H9 (cell line): ENCODE measurements around the gene CACNA2D3. TPM values are rescaled to one million over a fixed set of nuclear protein-coding genes. Genes with fewer than 3 reads are reported as not detected.

Source experiments
- DNase-seq: peaks from one replicate; pipeline ENCODE4 v3.0.0-alpha.2; 2017
- H2AFZ ChIP-seq: one replicate; pipeline ENCODE4 v1.6.1; 2013; ENCODE audit warnings: mild to moderate bottlenecking, low read length, control low read depth, moderate library complexity
- H2AK5ac ChIP-seq: 2 replicates; pipeline ENCODE4 v1.6.1; 2013; ENCODE audit warnings: low read length, control low read depth, mixed read lengths; ENCODE audit not compliant: insufficient read length
- H2BK120ac ChIP-seq: one replicate; pipeline ENCODE4 v1.6.1; 2013; ENCODE audit warnings: low read depth, mild to moderate bottlenecking, low read length, control low read depth, inconsistent platforms; ENCODE audit not compliant: poor library complexity, severe bottlenecking
- H2BK12ac ChIP-seq: 2 replicates; pipeline ENCODE4 v1.6.1; 2013; ENCODE audit warnings: low read length, control low read depth, mixed read lengths, low read depth; ENCODE audit not compliant: insufficient read length
- H2BK15ac ChIP-seq: 2 replicates; pipeline ENCODE4 v1.6.1; 2013; ENCODE audit warnings: low read depth, low read length, control low read depth
- H2BK20ac ChIP-seq: one replicate; pipeline ENCODE4 v1.6.1; 2013; ENCODE audit warnings: low read depth, mild to moderate bottlenecking, low read length, control low read depth, inconsistent platforms; ENCODE audit not compliant: poor library complexity, severe bottlenecking
- H2BK5ac ChIP-seq: 2 replicates; pipeline ENCODE4 v1.6.1; 2013; ENCODE audit warnings: low read length, control low read depth, mixed read lengths; ENCODE audit not compliant: insufficient read length
- H3K14ac ChIP-seq: 2 replicates; pipeline ENCODE4 v1.6.1; 2013; ENCODE audit warnings: low read length, control low read depth; ENCODE audit not compliant: insufficient read depth
- H3K18ac ChIP-seq: 2 replicates; pipeline ENCODE4 v1.6.1; 2013; ENCODE audit warnings: low read depth, mild to moderate bottlenecking, mixed read lengths, low read length, control low read depth; ENCODE audit not compliant: insufficient read length
- H3K23ac ChIP-seq: 2 replicates; pipeline ENCODE4 v1.6.1; 2013; ENCODE audit warnings: low read length, control low read depth, mixed read lengths, low read depth; ENCODE audit not compliant: insufficient read length
- H3K23me2 ChIP-seq: 2 replicates; pipeline ENCODE4 v1.6.1; 2013; ENCODE audit warnings: low read depth, mild to moderate bottlenecking, mixed read lengths, low read length, control low read depth; ENCODE audit not compliant: insufficient read length, poor library complexity, severe bottlenecking
- H3K27ac ChIP-seq: 2 replicates; pipeline ENCODE4 v1.5.1; 2013; ENCODE audit warnings: low read length, control low read depth, mixed read lengths, low read depth; ENCODE audit not compliant: insufficient read length
- H3K27me3 ChIP-seq: 2 replicates; pipeline ENCODE4 v1.6.1; 2013; ENCODE audit warnings: low read length, control low read depth, inconsistent platforms; ENCODE audit not compliant: insufficient read depth
- H3K4ac ChIP-seq: 2 replicates; pipeline ENCODE4 v1.6.1; 2013; ENCODE audit warnings: low read depth, mild to moderate bottlenecking, control low read depth, inconsistent platforms, low read length, moderate library complexity
- H3K4me1 ChIP-seq: 2 replicates; pipeline ENCODE4 v1.6.1; 2013; ENCODE audit warnings: low read length, control low read depth, inconsistent platforms; ENCODE audit not compliant: insufficient read depth
- H3K4me2 ChIP-seq: 2 replicates; pipeline ENCODE4 v1.6.1; 2013; ENCODE audit warnings: low read length, control low read depth, mixed read lengths; ENCODE audit not compliant: insufficient read length, insufficient read depth
- H3K56ac ChIP-seq: 2 replicates; pipeline ENCODE4 v1.6.1; 2013; ENCODE audit warnings: low read depth, mild to moderate bottlenecking, mixed read lengths, low read length, control low read depth; ENCODE audit not compliant: insufficient read length
- H3K79me1 ChIP-seq: 2 replicates; pipeline ENCODE4 v1.6.1; 2013; ENCODE audit warnings: low read depth, mild to moderate bottlenecking, moderate library complexity, low read length, control low read depth, inconsistent platforms; ENCODE audit not compliant: insufficient read depth, poor library complexity, severe bottlenecking
- H3K79me2 ChIP-seq: 2 replicates; pipeline ENCODE4 v1.6.1; 2013; ENCODE audit warnings: low read length, control low read depth, inconsistent platforms; ENCODE audit not compliant: insufficient read depth
- H3K9ac ChIP-seq: 2 replicates; pipeline ENCODE4 v1.6.1; 2013; ENCODE audit warnings: low read length, control low read depth, mixed read lengths; ENCODE audit not compliant: insufficient read length; ENCODE audit errors: extremely low read depth
- H3K9me3 ChIP-seq: one replicate; pipeline ENCODE4 v1.6.1; 2013; ENCODE audit warnings: low read depth, low read length, inconsistent platforms; ENCODE audit not compliant: control insufficient read depth
- H3T11ph ChIP-seq: one replicate; pipeline ENCODE4 v1.6.1; 2013; ENCODE audit warnings: mild to moderate bottlenecking, low read length, control low read depth, inconsistent platforms
- H4K20me1 ChIP-seq: one replicate; pipeline ENCODE4 v1.6.1; 2013; ENCODE audit not compliant: control insufficient read depth, insufficient read length, insufficient read depth
- H4K5ac ChIP-seq: 2 replicates; pipeline ENCODE4 v1.6.1; 2013; ENCODE audit warnings: low read depth, mild to moderate bottlenecking, mixed read lengths, low read length, control low read depth; ENCODE audit not compliant: insufficient read length
- H4K8ac ChIP-seq: replicated peaks from 2 replicates; pipeline ENCODE4 v1.6.1; 2013; ENCODE audit warnings: low read length, control low read depth, mixed read lengths, low read depth; ENCODE audit not compliant: insufficient read length
- H4K91ac ChIP-seq: 2 replicates; pipeline ENCODE4 v1.6.1; 2013; ENCODE audit warnings: low read depth, mild to moderate bottlenecking, moderate library complexity, mixed read lengths, low read length, control low read depth; ENCODE audit not compliant: insufficient read length
- H3K27ac Mint-ChIP-seq, 3 experiments: 2 replicates in 2 of 3; 3 replicates in 1 of 3; pipeline ENCODE4 v1.8.0; 2020 to 2021; ENCODE audit warnings: mixed read lengths in 3 of 3, mild to moderate bottlenecking in 1 of 3, moderate library complexity in 1 of 3
- H3K27me3 Mint-ChIP-seq: 2 replicates; pipeline ENCODE4 v1.8.0; 2021; ENCODE audit warnings: low read depth, mild to moderate bottlenecking, moderate library complexity, mixed read lengths
- H3K36me3 Mint-ChIP-seq, 3 experiments: 2 replicates in 2 of 3; 3 replicates in 1 of 3; pipeline ENCODE4 v1.8.0; 2020 to 2021; ENCODE audit warnings: low read depth in 3 of 3, mixed read lengths in 3 of 3; ENCODE audit not compliant: insufficient read depth in 1 of 3
- H3K4me1 Mint-ChIP-seq, 2 experiments: 2 replicates each; pipeline ENCODE4 v1.8.0; 2020; ENCODE audit warnings: mixed read lengths in 2 of 2
- H3K4me3 Mint-ChIP-seq, 2 experiments: 2 replicates in 1 of 2; 3 replicates in 1 of 2; pipeline ENCODE4 v1.8.0; 2020 to 2021; ENCODE audit warnings: mild to moderate bottlenecking in 2 of 2, mixed read lengths in 2 of 2, moderate library complexity in 1 of 2
- H3K9me3 Mint-ChIP-seq, 2 experiments: 2 replicates in 1 of 2; 3 replicates in 1 of 2; pipeline ENCODE4 v1.8.0; 2020; ENCODE audit warnings: mild to moderate bottlenecking in 2 of 2, mixed read lengths in 2 of 2, moderate library complexity in 1 of 2
- WGBS: extraction: QIAGEN DNeasy Blood & Tissue Kit; methylation state at CpG from one replicate; pipeline ENCODE4 v1.1.7; 2013; ENCODE audit warnings: missing lambda C conversion rate, low lambda C conversion rate, mixed read lengths; ENCODE audit not compliant: insufficient read length; ENCODE audit errors: extremely low coverage; 5-methylcytosine and 5-hydroxymethylcytosine counted together
- total RNA-seq: library from RNA; stranded (reverse); gene quantifications from 2 replicates; pipeline ENCODE4 v1.2.1, GENCODE V29; 2021
- TF ChIP-seq, protein P1 (sequence below): fragments of 200-600 bp; sonication (generic); conservative IDR thresholded peaks from 3 replicates; pipeline ENCODE4 v1.8.0; 2021; ENCODE audit warnings: antibody characterized with exemption, mild to moderate bottlenecking

CACNA2D3 gene
- total RNA-seq, 1 experiment from 2014 or later: 3.2 TPM

DNA sequence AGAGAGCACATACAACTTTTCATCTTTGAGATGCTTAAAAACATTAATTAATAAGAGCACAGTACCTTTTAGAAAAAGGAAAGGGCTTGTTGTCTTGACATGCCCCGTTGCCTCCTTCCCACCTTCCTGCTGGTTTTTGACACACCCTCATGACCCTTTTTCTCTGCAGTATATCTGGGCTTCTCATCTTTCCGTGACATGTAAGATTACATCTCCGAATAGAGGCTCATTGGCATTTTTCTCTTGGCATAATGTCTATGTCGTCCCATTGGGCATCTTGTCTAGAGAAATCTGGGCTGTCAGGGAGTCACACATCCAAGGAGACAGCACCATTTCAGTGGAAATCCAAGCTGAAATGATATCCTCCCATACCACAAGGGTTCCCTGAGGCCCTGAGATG is 741.4 kb downstream of the CACNA2D3 start:
- Histone ChIP-seq H3K27me3 (no peaks in the 10 kb centered on the region), H3K79me2 (no peaks in the 10 kb centered on the region), H3K79me1 (no peaks in the 10 kb centered on the region), H3K14ac (no peak overlapping the region), H3K4ac (no peak overlapping the region), H3K56ac (no peak overlapping the region), H3K4me1 (peaks cover 5% of the 10 kb centered on the region), H4K20me1 (no peaks in the 10 kb centered on the region), H2BK120ac (no peak overlapping the region), H2BK12ac (no peak overlapping the region), H4K91ac (no peak overlapping the region), H3K9ac (no peak overlapping the region), H3K27ac (no peak overlapping the region), H2BK15ac (no peak overlapping the region), H3T11ph (no peak overlapping the region), H4K5ac (no peak overlapping the region), H2BK5ac (no peak overlapping the region), H3K23me2 (no peaks in the 10 kb centered on the region), H4K8ac (no peak overlapping the region), H3K4me2 (no peak overlapping the region), H3K23ac (no peak overlapping the region), H3K18ac (no peak overlapping the region), H2AFZ (no peak overlapping the region), H3K9me3 (no peaks in the 10 kb centered on the region), H2BK20ac (no peak overlapping the region), H2AK5ac (no peak overlapping the region)
- H3K4me3 Mint-ChIP-seq: no peak overlapping the region
- H3K27ac Mint-ChIP-seq: no peak overlapping the region; a peak in 1 of 7 replicates
- no CpG with 5 or more reads among the region's 4 CpGs for WGBS
- TF ChIP-seq, protein P1, sequence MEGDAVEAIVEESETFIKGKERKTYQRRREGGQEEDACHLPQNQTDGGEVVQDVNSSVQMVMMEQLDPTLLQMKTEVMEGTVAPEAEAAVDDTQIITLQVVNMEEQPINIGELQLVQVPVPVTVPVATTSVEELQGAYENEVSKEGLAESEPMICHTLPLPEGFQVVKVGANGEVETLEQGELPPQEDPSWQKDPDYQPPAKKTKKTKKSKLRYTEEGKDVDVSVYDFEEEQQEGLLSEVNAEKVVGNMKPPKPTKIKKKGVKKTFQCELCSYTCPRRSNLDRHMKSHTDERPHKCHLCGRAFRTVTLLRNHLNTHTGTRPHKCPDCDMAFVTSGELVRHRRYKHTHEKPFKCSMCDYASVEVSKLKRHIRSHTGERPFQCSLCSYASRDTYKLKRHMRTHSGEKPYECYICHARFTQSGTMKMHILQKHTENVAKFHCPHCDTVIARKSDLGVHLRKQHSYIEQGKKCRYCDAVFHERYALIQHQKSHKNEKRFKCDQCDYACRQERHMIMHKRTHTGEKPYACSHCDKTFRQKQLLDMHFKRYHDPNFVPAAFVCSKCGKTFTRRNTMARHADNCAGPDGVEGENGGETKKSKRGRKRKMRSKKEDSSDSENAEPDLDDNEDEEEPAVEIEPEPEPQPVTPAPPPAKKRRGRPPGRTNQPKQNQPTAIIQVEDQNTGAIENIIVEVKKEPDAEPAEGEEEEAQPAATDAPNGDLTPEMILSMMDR: no peak
- no peak for DNase-seq
- no peaks in the 10 kb centered on the region for H3K27me3 Mint-ChIP-seq
- peaks cover 11 to 18% of the 10 kb centered on the region in 2 experiments for H3K4me1 Mint-ChIP-seq
- peaks cover 0 to 2% (median 0%) of the 10 kb centered on the region in 3 experiments; a peak in 2 of 7 replicates for H3K36me3 Mint-ChIP-seq
- no peaks in the 10 kb centered on the region; a peak in 1 of 5 replicates for H3K9me3 Mint-ChIP-seq
